K562 (cell line): ENCODE measurements around the gene LRRC47. TPM values are rescaled to one million over a fixed set of nuclear protein-coding genes. Genes with fewer than 3 reads are reported as not detected.

Source experiments
- BRCA1 ChIP-seq, 2 experiments: fragments of 450-650 bp in 1 of 2; sonication (generic) in 1 of 2; formaldehyde crosslinking in 1 of 2; IDR thresholded peaks; 2 replicates each; pipeline versions ENCODE4 v1.5.0 to v1.6.1; 2017 to 2020; ENCODE audit warnings: mild to moderate bottlenecking in 1 of 2, missing genetic modification reagents in 1 of 2
- BRD4 ChIP-seq: fragments of 200-600 bp; sonication (generic); IDR thresholded peaks from 2 replicates; pipeline ENCODE4 v1.6.1; 2017; ENCODE audit warnings: inconsistent platforms
- CBFA2T2 ChIP-seq: fragments of 450-650 bp; conservative IDR thresholded peaks from 2 replicates; pipeline ENCODE4 v1.6.1; 2017; ENCODE audit warnings: mild to moderate bottlenecking
- CHD4 ChIP-seq: fragments of 200-600 bp; sonication (generic); IDR thresholded peaks from 3 replicates; pipeline ENCODE4 v1.6.1; 2012; ENCODE audit warnings: low read depth, mild to moderate bottlenecking, mixed read lengths, low read length, inconsistent platforms; ENCODE audit not compliant: insufficient read depth, insufficient replicate concordance, poor library complexity, severe bottlenecking
- ETV5 ChIP-seq: sonication (generic); formaldehyde crosslinking; IDR thresholded peaks from 2 replicates; pipeline ENCODE4 v1.4.0; 2020; ENCODE audit warnings: low read depth, mild to moderate bottlenecking, missing genetic modification reagents
- FUS ChIP-seq: fragments of 200-400 bp; formaldehyde crosslinking; optimal IDR thresholded peaks from 2 replicates; pipeline ENCODE3; 2017; ENCODE audit warnings: low read depth, low read length
- GATAD2A ChIP-seq: fragments of 450-650 bp; IDR thresholded peaks from 2 replicates; pipeline ENCODE4 v1.6.1; 2017
- GMEB1 ChIP-seq: fragments of 250-450 bp; sonication (Bioruptor Pico); IDR thresholded peaks from 2 replicates; pipeline ENCODE4 v1.4.0; 2020; ENCODE audit warnings: mild to moderate bottlenecking
- HEY1 ChIP-seq: fragments of 250-450 bp; sonication (Bioruptor Pico); IDR thresholded peaks from 2 replicates; pipeline ENCODE4 v1.5.0; 2020; ENCODE audit warnings: mild to moderate bottlenecking, moderate library complexity, borderline replicate concordance
- KLF13 ChIP-seq: fragments of 450-650 bp; IDR thresholded peaks from 2 replicates; pipeline ENCODE4 v1.6.1; 2016; ENCODE audit warnings: missing genetic modification characterization, low read depth, mild to moderate bottlenecking, missing compliant biosample characterization, moderate library complexity, borderline replicate concordance
- MCM3 ChIP-seq: fragments of 450-650 bp; IDR thresholded peaks from 2 replicates; pipeline ENCODE4 v1.6.1; 2016
- MLX ChIP-seq, 2 experiments: fragments of 450-650 bp in 1 of 2; sonication (generic) in 1 of 2; formaldehyde crosslinking; conservative IDR thresholded peaks; 2 replicates each; pipeline versions ENCODE4 v1.4.0 to v1.8.1; 2020 to 2022; ENCODE audit warnings: mild to moderate bottlenecking in 1 of 2, missing genetic modification reagents in 1 of 2
- PCBP1 ChIP-seq: fragments of 200-400 bp; formaldehyde crosslinking; IDR thresholded peaks from 2 replicates; pipeline ENCODE4 v1.6.1; 2018; ENCODE audit warnings: mild to moderate bottlenecking, low read depth, low read length; ENCODE audit not compliant: poor library complexity, severe bottlenecking
- RBM34 ChIP-seq: fragments of 200-400 bp; formaldehyde crosslinking; IDR thresholded peaks from 2 replicates; pipeline ENCODE4 v1.6.1; 2018; ENCODE audit warnings: low read length, borderline replicate concordance; ENCODE audit not compliant: insufficient read depth
- RNF2 ChIP-seq: sonication (generic); IDR thresholded peaks from 2 replicates; pipeline ENCODE4 v1.6.1; 2016
- RREB1 ChIP-seq: fragments of 250-450 bp; sonication (Bioruptor Pico); IDR thresholded peaks from 2 replicates; pipeline ENCODE4 v1.4.0; 2020
- SIX5 ChIP-seq, 2 experiments: IDR thresholded peaks; 2 replicates each; pipeline ENCODE4 v1.6.1; 2011; ENCODE audit warnings: low read length in 2 of 2, borderline replicate concordance in 1 of 2, low read depth in 1 of 2, mild to moderate bottlenecking in 1 of 2, moderate library complexity in 1 of 2; ENCODE audit not compliant: insufficient read depth in 1 of 2
- TBL1XR1 ChIP-seq, 2 experiments: IDR thresholded peaks; 2 replicates each; pipeline ENCODE4 v1.6.1; 2012; ENCODE audit warnings: improper control_type of control experiment in 2 of 2, low read length in 2 of 2, mild to moderate bottlenecking in 1 of 2
- ZNF584 ChIP-seq: fragments of 200-800 bp; sonication (Bioruptor generic); IDR thresholded peaks from 2 replicates; pipeline ENCODE4 v1.6.1; 2016; ENCODE audit warnings: low read depth, mild to moderate bottlenecking, missing genetic modification characterization, missing compliant biosample characterization
- ZNF668 ChIP-seq: fragments of 250-450 bp; sonication (Bioruptor Pico); IDR thresholded peaks from 2 replicates; pipeline ENCODE4 v1.8.0; 2022; ENCODE audit warnings: mild to moderate bottlenecking, inconsistent platforms
- polyA plus RNA-seq, 8 experiments: library from polyadenylated mRNA; depleted of rRNA in 4 of 8; stranded (reverse) in 5 of 8; unstranded in 3 of 8; fragments of >200 nt; fragmentation: Nextera tagmentation in 2 of 8; fragmentation: Illumina TruSeq in 1 of 8; extraction: Ambion mirVana in 2 of 8; extraction: Trizol in 1 of 8; gene quantifications; 2 replicates each; pipeline versions ENCODE4 v1.2.1 to v1.2.3, GENCODE V29; 2011 to 2014; ENCODE audit warnings: inconsistent platforms in 1 of 8, missing spikeins in 1 of 8
- total RNA-seq, 7 experiments: library from RNA; depleted of rRNA in 6 of 7; stranded (reverse); fragments of >200 nt in 6 of 7; fragmentation: Illumina TruSeq in 2 of 7; extraction: Trizol in 2 of 7; gene quantifications; 2 replicates each; pipeline versions ENCODE4 v1.2.1 to v1.2.3, GENCODE V29; 2011 to 2021; ENCODE audit warnings: low replicate concordance in 1 of 7

LRRC47 gene
- total and polyA plus RNA-seq, 9 of the 15 experiments (the other 6 are each of a cell fraction or from before 2014, with no cell fraction given), result 4.6 to 68.0 (median 35.9) TPM

GRCh38 chr1:3775490-3776230 lies 20.6 kb downstream of the LRRC47 start (continued):
- TF ChIP-seq CHD4 (peak; percentile 13), PCBP1 (no peak), KLF13 (tag) (peak; percentile 85), GMEB1 (CRISPR knock-in tag) (no peak), SIX5 (IDR thresholded peaks at IDR 0.05; ENCODE audit: borderline replicate concordance in 1 of 2, insufficient read depth in 1 of 2, low read depth in 1 of 2, low read length in 2 of 2) (no peak), CBFA2T2 (peak; percentile 61), HEY1 (no peak), ZNF668 (CRISPR knock-in tag) (peak; percentile 69; the same call in 1 of the 2 replicates), RBM34 (no peak), TBL1XR1 (IDR thresholded peaks at IDR 0.05; ENCODE audit: low read length in 2 of 2) (peak; percentile 10 to 12; a peak in 1 of 4 replicates), GATAD2A (0 out of 2 replicates have a peak, but pooled peaks have one; percentile 75), ETV5 (CRISPR knock-in tag) (no peak; the same call in 1 of the 2 replicates), ZNF584 (no peak), FUS (no peak), RREB1 (no peak), MLX (CRISPR knock-in tag; conservative IDR thresholded peaks at IDR 0.05) (no peak), MCM3 (no peak), RNF2 (peak; percentile 81), BRCA1 (IDR thresholded peaks at IDR 0.05) (no peak), BRCA1 (CRISPR knock-in tag; IDR thresholded peaks at IDR 0.05) (no peak), BRD4 (no peak)
